CD14-positive monocyte (primary cell): ENCODE data around the gene PUSL1. TPM values are rescaled to one million over a fixed set of nuclear protein-coding genes. Genes with fewer than 3 reads are reported as not detected.

Experiments
- DNase-seq, 3 donors: peaks; one replicate each; pipeline ENCODE4 v3.0.0-alpha.2; 2011 to 2022
- H2AFZ ChIP-seq: 2 replicates; pipeline ENCODE4 v1.6.0; 2012; ENCODE audit warnings: mild to moderate bottlenecking, low read depth, low read length, inconsistent platforms; ENCODE audit not compliant: insufficient read depth, poor library complexity, severe bottlenecking
- H3K27ac ChIP-seq, 2 donors: 1 replicate in 1 of 2; 2 replicates in 1 of 2; pipeline ENCODE4 v1.5.1; 2012 to 2013; ENCODE audit warnings: low read length in 2 of 2, control low read depth in 1 of 2, inconsistent platforms in 1 of 2, low read depth in 1 of 2, mild to moderate bottlenecking in 1 of 2
- H3K27me3 ChIP-seq, 2 donors: one replicate each; pipeline versions ENCODE4 v1.6.0 to v1.6.1; 2011 to 2013; ENCODE audit warnings: low read length in 2 of 2; ENCODE audit not compliant: control insufficient read depth in 2 of 2, insufficient read depth in 2 of 2
- H3K36me3 ChIP-seq, 2 donors: replicated peaks in 1 of 2; 1 replicate in 1 of 2; 2 replicates in 1 of 2; pipeline versions ENCODE4 v1.5.1 to v1.6.1; 2012 to 2013; ENCODE audit warnings: low read length in 2 of 2, control low read depth in 1 of 2, inconsistent platforms in 1 of 2, mild to moderate bottlenecking in 1 of 2; ENCODE audit not compliant: insufficient read depth in 2 of 2, control insufficient read depth in 1 of 2
- H3K4me1 ChIP-seq, 2 donors: 1 replicate in 1 of 2; 2 replicates in 1 of 2; pipeline versions ENCODE4 v1.5.1 to v1.6.1; 2012 to 2013; ENCODE audit warnings: low read length in 2 of 2, control low read depth in 1 of 2, inconsistent platforms in 1 of 2, mild to moderate bottlenecking in 1 of 2, moderate library complexity in 1 of 2; ENCODE audit not compliant: insufficient read depth in 2 of 2, control insufficient read depth in 1 of 2
- H3K4me2 ChIP-seq: replicated peaks from 2 replicates; pipeline ENCODE3; 2012; ENCODE audit warnings: low read length, moderate library complexity, mild to moderate bottlenecking; ENCODE audit not compliant: poor library complexity, severe bottlenecking; ENCODE audit errors: extremely low read depth
- H3K4me3 ChIP-seq, 3 experiments: fragments of 200-600 bp in 1 of 3; sonication (generic) in 1 of 3; replicated peaks in 1 of 3; 1 replicate in 2 of 3; 2 replicates in 1 of 3; pipeline ENCODE4 v1.5.1; 2011 to 2013; ENCODE audit warnings: low read length in 3 of 3, mild to moderate bottlenecking in 3 of 3, control low read depth in 2 of 3, low read depth in 2 of 3, inconsistent platforms in 1 of 3, moderate library complexity in 1 of 3
- H3K79me2 ChIP-seq: 2 replicates; pipeline ENCODE4 v1.6.0; 2012; ENCODE audit warnings: mild to moderate bottlenecking, control low read depth, inconsistent platforms, low read length, moderate library complexity; ENCODE audit not compliant: insufficient read depth
- H3K9ac ChIP-seq: 2 replicates; pipeline ENCODE4 v1.6.0; 2017; ENCODE audit warnings: low read length, mild to moderate bottlenecking; ENCODE audit not compliant: insufficient read depth, poor library complexity, severe bottlenecking
- H3K9me3 ChIP-seq, 2 donors: replicated peaks in 1 of 2; 1 replicate in 1 of 2; 2 replicates in 1 of 2; pipeline versions ENCODE4 v1.5.1 to v1.6.1; 2012 to 2013; ENCODE audit warnings: low read length in 2 of 2, control low read depth in 1 of 2; ENCODE audit not compliant: control insufficient read depth in 1 of 2, insufficient read depth in 1 of 2
- H4K20me1 ChIP-seq: 2 replicates; pipeline ENCODE4 v1.6.0; 2012; ENCODE audit warnings: mild to moderate bottlenecking, low read length, control low read depth, moderate library complexity; ENCODE audit not compliant: insufficient read depth
- H3K27ac Mint-ChIP-seq, 7 donors: one replicate each; pipeline ENCODE4 v1.8.0; 2020; ENCODE audit warnings: mild to moderate bottlenecking in 7 of 7, mixed read lengths in 7 of 7, moderate library complexity in 6 of 7, inconsistent platforms in 2 of 7
- H3K27me3 Mint-ChIP-seq, 3 donors: one replicate each; pipeline ENCODE4 v1.8.0; 2021 to 2022; ENCODE audit warnings: low read depth in 3 of 3, mild to moderate bottlenecking in 3 of 3, mixed read lengths in 3 of 3, moderate library complexity in 3 of 3, inconsistent platforms in 1 of 3
- H3K36me3 Mint-ChIP-seq, 2 donors: one replicate each; pipeline ENCODE4 v1.8.0; 2020; ENCODE audit warnings: mixed read lengths in 2 of 2, inconsistent platforms in 1 of 2, mild to moderate bottlenecking in 1 of 2
- H3K4me1 Mint-ChIP-seq: one replicate; pipeline ENCODE4 v1.8.0; 2020; ENCODE audit warnings: mild to moderate bottlenecking, mixed read lengths
- H3K4me3 Mint-ChIP-seq, 2 donors: one replicate each; pipeline ENCODE4 v1.8.0; 2020; ENCODE audit warnings: mild to moderate bottlenecking in 2 of 2, mixed read lengths in 2 of 2, moderate library complexity in 1 of 2
- H3K9me3 Mint-ChIP-seq, 7 donors: one replicate each; pipeline ENCODE4 v1.8.0; 2020 to 2022; ENCODE audit warnings: mixed read lengths in 7 of 7, mild to moderate bottlenecking in 6 of 7, moderate library complexity in 6 of 7, inconsistent platforms in 2 of 7
- WGBS: methylation state at CpG from one replicate; pipeline ENCODE4 v1.1.5; 2013; ENCODE audit warnings: missing lambda C conversion rate; ENCODE audit not compliant: insufficient coverage; 5-methylcytosine and 5-hydroxymethylcytosine counted together
- intact Hi-C, 2 donors: fragments of 100-400 bp; cut with micrococcal nuclease; formaldehyde crosslinking; loops; one replicate each; pipeline versions ENCODE4 v1.15.0 to v1.15.1; 2023
- polyA plus RNA-seq, 3 donors: library from polyadenylated mRNA; depleted of rRNA in 1 of 3; unstranded in 2 of 3; stranded (reverse) in 1 of 3; fragments of 300-500 nt in 2 of 3; fragments of >200 nt in 1 of 3; fragmentation: Illumina TruSeq in 2 of 3; gene quantifications; 1 replicate in 2 of 3; 2 replicates in 1 of 3; pipeline ENCODE4 v1.2.3, GENCODE V29; 2012 to 2021
- TF ChIP-seq, protein P1 (sequence below): fragments of 200-600 bp; IDR thresholded peaks from one replicate; pipeline ENCODE4 v1.8.0; 2022; ENCODE audit warnings: antibody characterized with exemption, mild to moderate bottlenecking

The PUSL1 gene
- polyA plus RNA-seq, 3 donors: 13.8 to 27.4 (median 14.8) TPM

DNA sequence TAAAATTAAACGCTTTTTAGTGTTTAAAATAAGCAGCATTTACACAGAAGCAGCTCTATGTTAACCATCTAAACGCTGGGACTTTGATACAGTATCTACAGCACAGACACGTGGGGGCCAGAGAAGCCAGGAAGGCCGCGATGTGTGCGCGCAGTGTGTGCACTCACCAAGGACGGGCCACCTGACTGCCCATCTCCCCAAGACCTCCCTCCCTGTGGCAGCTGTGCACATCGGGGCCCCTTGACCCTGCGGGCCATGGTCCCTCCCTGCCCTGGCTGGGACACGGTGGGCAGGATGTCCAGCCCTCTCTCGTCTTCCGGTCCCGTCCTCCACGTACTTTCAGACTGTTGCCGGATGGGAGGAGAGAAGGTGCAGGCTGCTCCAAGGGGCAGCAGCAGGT, 26.9 kb downstream of the PUSL1 start:
- H3K27me3 ChIP-seq: no peaks in the 10 kb centered on the region
- H4K20me1 ChIP-seq: no peaks in the 10 kb centered on the region
- H3K4me3 ChIP-seq: no peak overlapping the region
- H3K4me1 ChIP-seq: no peaks in the 10 kb centered on the region
- Mint-ChIP-seq H3K9me3 (peaks cover 0 to 1% (median 0%) of the 10 kb centered on the region in 7 donors), H3K4me3 (no peak overlapping the region), H3K36me3 (peaks cover 10 to 28% of the 10 kb centered on the region in 2 donors), H3K27me3 (peaks cover 0 to 1% (median 0%) of the 10 kb centered on the region in 3 donors), H3K4me1 (no peaks in the 10 kb centered on the region), H3K27ac (peak overlapping the region in 1 of 7 donors; percentile 30)
- H3K9me3 ChIP-seq: no peaks in the 10 kb centered on the region
- no peaks in the 10 kb centered on the region for H3K79me2 ChIP-seq
- intact Hi-C loops: no loop called here
- no peak for DNase-seq
- no peak overlapping the region for H3K9ac ChIP-seq
- TF ChIP-seq, protein P1, sequence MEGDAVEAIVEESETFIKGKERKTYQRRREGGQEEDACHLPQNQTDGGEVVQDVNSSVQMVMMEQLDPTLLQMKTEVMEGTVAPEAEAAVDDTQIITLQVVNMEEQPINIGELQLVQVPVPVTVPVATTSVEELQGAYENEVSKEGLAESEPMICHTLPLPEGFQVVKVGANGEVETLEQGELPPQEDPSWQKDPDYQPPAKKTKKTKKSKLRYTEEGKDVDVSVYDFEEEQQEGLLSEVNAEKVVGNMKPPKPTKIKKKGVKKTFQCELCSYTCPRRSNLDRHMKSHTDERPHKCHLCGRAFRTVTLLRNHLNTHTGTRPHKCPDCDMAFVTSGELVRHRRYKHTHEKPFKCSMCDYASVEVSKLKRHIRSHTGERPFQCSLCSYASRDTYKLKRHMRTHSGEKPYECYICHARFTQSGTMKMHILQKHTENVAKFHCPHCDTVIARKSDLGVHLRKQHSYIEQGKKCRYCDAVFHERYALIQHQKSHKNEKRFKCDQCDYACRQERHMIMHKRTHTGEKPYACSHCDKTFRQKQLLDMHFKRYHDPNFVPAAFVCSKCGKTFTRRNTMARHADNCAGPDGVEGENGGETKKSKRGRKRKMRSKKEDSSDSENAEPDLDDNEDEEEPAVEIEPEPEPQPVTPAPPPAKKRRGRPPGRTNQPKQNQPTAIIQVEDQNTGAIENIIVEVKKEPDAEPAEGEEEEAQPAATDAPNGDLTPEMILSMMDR: no peak
- peaks cover 9 to 14% of the 10 kb centered on the region in 2 donors for H3K36me3 ChIP-seq
- no peak overlapping the region for H3K27ac ChIP-seq
- H2AFZ ChIP-seq: no peak overlapping the region
- WGBS: 96% methylated on average over 10 of the region's 16 CpGs
- no peak overlapping the region for H3K4me2 ChIP-seq

DNA sequence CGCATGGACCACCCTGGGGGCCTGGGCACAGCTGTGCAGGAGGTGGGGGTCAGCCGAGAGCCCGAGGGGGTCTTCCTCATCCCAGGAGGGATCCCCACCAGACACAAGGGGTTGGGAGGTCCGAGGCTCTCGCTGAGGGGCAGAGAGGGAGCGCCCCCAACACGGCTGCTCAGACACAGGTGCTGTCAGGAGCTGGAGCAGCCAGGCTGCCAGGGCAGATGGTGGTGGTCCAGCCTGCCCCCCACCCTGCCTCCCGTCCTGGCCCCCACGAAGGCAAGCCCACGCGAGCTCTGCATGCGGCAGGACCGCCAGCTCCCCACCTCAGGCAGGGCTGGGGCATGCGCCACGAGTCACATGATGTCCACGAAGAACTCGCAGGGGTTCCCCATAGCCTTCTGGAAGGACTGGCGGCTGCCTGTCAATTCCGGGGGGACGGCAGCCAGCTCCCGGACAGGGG, 27.4 kb downstream of the PUSL1 start:
- H3K4me2 ChIP-seq: no peak overlapping the region
- Mint-ChIP-seq H3K9me3 (peaks cover 0 to 1% (median 0%) of the 10 kb centered on the region in 7 donors), H3K27me3 (peaks cover 0 to 3% (median 0%) of the 10 kb centered on the region in 3 donors), H3K4me3 (no peak overlapping the region), H3K27ac (no peak overlapping the region), H3K4me1 (no peaks in the 10 kb centered on the region), H3K36me3 (peaks cover 15 to 33% of the 10 kb centered on the region in 2 donors)
- TF ChIP-seq, protein P1: no peak
- H3K9ac ChIP-seq: no peak overlapping the region
- H4K20me1 ChIP-seq: no peaks in the 10 kb centered on the region
- intact Hi-C loops: no loop called here
- WGBS: 90% methylated on average over 18 of the region's 21 CpGs
- DNase-seq: no peak
- no peak overlapping the region for H3K4me3 ChIP-seq
- H3K27ac ChIP-seq: no peak overlapping the region
- H3K27me3 ChIP-seq: no peaks in the 10 kb centered on the region
- H2AFZ ChIP-seq: no peak overlapping the region
- H3K36me3 ChIP-seq: peaks cover 9 to 20% of the 10 kb centered on the region in 2 donors
- H3K4me1 ChIP-seq: no peaks in the 10 kb centered on the region
- no peaks in the 10 kb centered on the region for H3K9me3 ChIP-seq
- no peaks in the 10 kb centered on the region for H3K79me2 ChIP-seq
